H1 (cell line): ENCODE measurements around the gene OBSCN.

ENCODE experiments used
- CHD1 ChIP-seq: IDR thresholded peaks from 2 replicates; pipeline ENCODE4 v1.6.1; 2012; ENCODE audit warnings: low read depth, low read length, improper control_type of control experiment
- CREB1 ChIP-seq: IDR thresholded peaks from 2 replicates; pipeline ENCODE4 v1.6.1; 2012; ENCODE audit warnings: inconsistent platforms
- EGR1 ChIP-seq: IDR thresholded peaks from 2 replicates; pipeline ENCODE4 v1.6.1; 2011; ENCODE audit warnings: low read depth, low read length, borderline replicate concordance
- HDAC2 ChIP-seq, 2 experiments: fragments of 300-600 bp in 1 of 2; sonication (generic) in 1 of 2; IDR thresholded peaks; 2 replicates each; pipeline ENCODE4 v1.6.1; 2011 to 2012; ENCODE audit warnings: low read depth in 2 of 2, low read length in 2 of 2, mild to moderate bottlenecking in 2 of 2, moderate library complexity in 2 of 2, borderline replicate concordance in 1 of 2, inconsistent platforms in 1 of 2
- MAFK ChIP-seq: IDR thresholded peaks from 2 replicates; pipeline ENCODE4 v1.6.1; 2012; ENCODE audit warnings: low read depth, mild to moderate bottlenecking, improper control_type of control experiment, low read length
- POLR2A ChIP-seq, 2 experiments: IDR thresholded peaks; 1 replicate in 1 of 2; 2 replicates in 1 of 2; pipeline ENCODE4 v1.6.1; 2011; ENCODE audit warnings: low read depth in 2 of 2, low read length in 2 of 2, mild to moderate bottlenecking in 2 of 2; ENCODE audit errors: control extremely low read depth in 1 of 2
- RAD21 ChIP-seq, 2 experiments: IDR thresholded peaks in 1 of 2; conservative IDR thresholded peaks in 1 of 2; 2 replicates each; pipeline ENCODE4 v1.6.1; 2011; ENCODE audit warnings: low read depth in 2 of 2, low read length in 2 of 2, improper control_type of control experiment in 1 of 2, inconsistent platforms in 1 of 2, mild to moderate bottlenecking in 1 of 2, moderate library complexity in 1 of 2
- RNF2 ChIP-seq: fragments of 200-900, 300-1000 bp; sonication (generic); IDR thresholded peaks from 2 replicates; pipeline ENCODE4 v1.7.1; 2016; ENCODE audit warnings: borderline replicate concordance, low read depth, mild to moderate bottlenecking, antibody characterized with exemption, low read length; ENCODE audit not compliant: poor library complexity, severe bottlenecking; ENCODE audit errors: missing control alignments
- YY1 ChIP-seq: IDR thresholded peaks from 2 replicates; pipeline ENCODE4 v1.6.1; 2011; ENCODE audit warnings: low read depth, mild to moderate bottlenecking, low read length
- TF ChIP-seq, protein P1 (sequence below), 3 experiments: IDR thresholded peaks; 1 replicate in 2 of 3; 2 replicates in 1 of 3; pipeline versions ENCODE4 v1.5.1 to v1.6.1; 2011; ENCODE audit warnings: low read length in 3 of 3, mild to moderate bottlenecking in 3 of 3, inconsistent platforms in 2 of 3, low read depth in 1 of 3, moderate library complexity in 1 of 3; ENCODE audit not compliant: insufficient read depth in 1 of 3; ENCODE audit errors: control extremely low read depth in 1 of 3

DNA sequence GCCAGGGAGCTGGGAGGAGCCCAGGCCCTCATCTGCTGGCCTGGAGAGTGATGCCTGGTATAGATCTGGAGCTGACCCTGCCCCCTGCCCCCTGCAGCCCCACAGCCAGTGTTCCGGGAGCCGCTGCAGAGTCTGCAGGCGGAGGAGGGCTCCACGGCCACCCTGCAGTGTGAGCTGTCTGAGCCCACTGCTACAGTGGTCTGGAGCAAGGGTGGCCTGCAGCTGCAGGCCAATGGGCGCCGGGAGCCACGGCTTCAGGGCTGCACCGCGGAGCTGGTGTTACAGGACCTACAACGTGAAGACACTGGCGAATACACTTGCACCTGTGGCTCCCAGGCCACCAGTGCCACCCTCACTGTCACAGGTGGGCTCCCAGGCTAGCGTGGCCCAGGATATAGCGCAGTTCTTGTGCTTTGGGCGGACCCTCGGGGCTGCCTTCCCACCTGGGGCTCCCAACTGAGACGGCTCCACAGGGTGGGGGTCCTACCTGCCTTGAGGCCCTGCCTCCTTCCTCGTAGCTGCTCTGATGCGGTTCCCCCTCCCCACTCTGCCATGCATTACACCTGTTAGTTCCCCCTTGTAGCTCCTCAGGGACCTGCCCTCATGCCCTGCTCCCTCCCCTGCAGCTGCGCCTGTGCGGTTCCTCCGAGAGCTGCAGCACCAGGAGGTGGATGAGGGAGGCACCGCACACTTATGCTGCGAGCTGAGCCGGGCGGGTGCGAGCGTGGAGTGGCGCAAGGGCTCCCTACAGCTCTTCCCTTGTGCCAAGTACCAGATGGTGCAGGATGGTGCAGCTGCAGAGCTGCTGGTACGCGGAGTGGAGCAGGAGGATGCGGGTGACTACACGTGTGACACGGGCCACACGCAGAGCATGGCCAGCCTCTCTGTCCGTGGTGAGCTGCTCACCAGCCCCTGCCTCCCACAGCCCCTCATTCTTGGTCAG lies 98.7 kb downstream of the OBSCN start:
- TF ChIP-seq RAD21 (IDR thresholded peaks at IDR 0.05 in 1 of 2, conservative IDR thresholded peaks at IDR 0.05 in 1 of 2; ENCODE audit: low read depth in 2 of 2, low read length in 2 of 2) (no peak), CHD1 (no peak), POLR2A (IDR thresholded peaks at IDR 0.05; ENCODE audit: control extremely low read depth in 1 of 2, low read depth in 2 of 2, low read length in 2 of 2) (no peak), YY1 (no peak), MAFK (no peak), EGR1 (no peak), CREB1 (no peak), RNF2 (no peak), HDAC2 (IDR thresholded peaks at IDR 0.05; ENCODE audit: borderline replicate concordance in 1 of 2, low read depth in 2 of 2, low read length in 2 of 2) (no peak)
- TF ChIP-seq, protein P1, sequence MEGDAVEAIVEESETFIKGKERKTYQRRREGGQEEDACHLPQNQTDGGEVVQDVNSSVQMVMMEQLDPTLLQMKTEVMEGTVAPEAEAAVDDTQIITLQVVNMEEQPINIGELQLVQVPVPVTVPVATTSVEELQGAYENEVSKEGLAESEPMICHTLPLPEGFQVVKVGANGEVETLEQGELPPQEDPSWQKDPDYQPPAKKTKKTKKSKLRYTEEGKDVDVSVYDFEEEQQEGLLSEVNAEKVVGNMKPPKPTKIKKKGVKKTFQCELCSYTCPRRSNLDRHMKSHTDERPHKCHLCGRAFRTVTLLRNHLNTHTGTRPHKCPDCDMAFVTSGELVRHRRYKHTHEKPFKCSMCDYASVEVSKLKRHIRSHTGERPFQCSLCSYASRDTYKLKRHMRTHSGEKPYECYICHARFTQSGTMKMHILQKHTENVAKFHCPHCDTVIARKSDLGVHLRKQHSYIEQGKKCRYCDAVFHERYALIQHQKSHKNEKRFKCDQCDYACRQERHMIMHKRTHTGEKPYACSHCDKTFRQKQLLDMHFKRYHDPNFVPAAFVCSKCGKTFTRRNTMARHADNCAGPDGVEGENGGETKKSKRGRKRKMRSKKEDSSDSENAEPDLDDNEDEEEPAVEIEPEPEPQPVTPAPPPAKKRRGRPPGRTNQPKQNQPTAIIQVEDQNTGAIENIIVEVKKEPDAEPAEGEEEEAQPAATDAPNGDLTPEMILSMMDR (IDR thresholded peaks at IDR 0.05; ENCODE audit: control extremely low read depth in 1 of 3, insufficient read depth in 1 of 3, low read depth in 1 of 3, low read length in 3 of 3) = no peak
